GM10266 (cell line): ENCODE results near the gene CNGA4.
"Not testable (repeated sequence)": the region's sequence is repeated elsewhere in the genome, so short reads cannot be mapped to it uniquely, and the experiment has no call there.

ENCODE experiments used
- DNase-seq: peaks from one replicate; pipeline ENCODE4 v3.0.0; 2012; ENCODE audit errors: extremely low spot score
- CTCF ChIP-seq: IDR thresholded peaks from 2 replicates; pipeline ENCODE4 v1.5.1; 2012; ENCODE audit warnings: mild to moderate bottlenecking, low read depth; ENCODE audit not compliant: control insufficient read depth, insufficient read depth; ENCODE audit errors: missing control alignments

Gene CNGA4

GRCh38 chr11:6271598-6271997 is 32.7 kb downstream of the CNGA4 start:
- DNase-seq: no peak
- TF ChIP-seq CTCF: no peak

- no peak for DNase-seq
- TF ChIP-seq CTCF: no peak
Measured at GRCh38 chr11:6273188-6273587, 34.3 kb downstream of the CNGA4 start.

GRCh38 chr11:6280809-6281208 is 41.9 kb downstream of the CNGA4 start:
- not testable (repeated sequence) for DNase-seq

- no peak for DNase-seq
- TF ChIP-seq CTCF: no peak
Measured at GRCh38 chr11:6283453-6284023, 44.6 kb downstream of the CNGA4 start.

GRCh38 chr11:6284250-6284649 is 45.4 kb downstream of the CNGA4 start:
- TF ChIP-seq CTCF: no peak
- no peak for DNase-seq

GRCh38 chr11:6285019-6285418 is 46.1 kb downstream of the CNGA4 start:
- TF ChIP-seq CTCF: no peak

More at GRCh38 chr11:6285019-6285418, 46.1 kb downstream of the CNGA4 start:
- no peak for DNase-seq
